Measurements from ENCODE around the gene RPH3AL.

Gene RPH3AL

GRCh38 chr17:296906-297690 lies 55.5 kb downstream of the RPH3AL start:
- no peak for DNase-seq

GRCh38 chr17:296379-296778 lies 56.2 kb downstream of the RPH3AL start:
- no peak for DNase-seq

DNA sequence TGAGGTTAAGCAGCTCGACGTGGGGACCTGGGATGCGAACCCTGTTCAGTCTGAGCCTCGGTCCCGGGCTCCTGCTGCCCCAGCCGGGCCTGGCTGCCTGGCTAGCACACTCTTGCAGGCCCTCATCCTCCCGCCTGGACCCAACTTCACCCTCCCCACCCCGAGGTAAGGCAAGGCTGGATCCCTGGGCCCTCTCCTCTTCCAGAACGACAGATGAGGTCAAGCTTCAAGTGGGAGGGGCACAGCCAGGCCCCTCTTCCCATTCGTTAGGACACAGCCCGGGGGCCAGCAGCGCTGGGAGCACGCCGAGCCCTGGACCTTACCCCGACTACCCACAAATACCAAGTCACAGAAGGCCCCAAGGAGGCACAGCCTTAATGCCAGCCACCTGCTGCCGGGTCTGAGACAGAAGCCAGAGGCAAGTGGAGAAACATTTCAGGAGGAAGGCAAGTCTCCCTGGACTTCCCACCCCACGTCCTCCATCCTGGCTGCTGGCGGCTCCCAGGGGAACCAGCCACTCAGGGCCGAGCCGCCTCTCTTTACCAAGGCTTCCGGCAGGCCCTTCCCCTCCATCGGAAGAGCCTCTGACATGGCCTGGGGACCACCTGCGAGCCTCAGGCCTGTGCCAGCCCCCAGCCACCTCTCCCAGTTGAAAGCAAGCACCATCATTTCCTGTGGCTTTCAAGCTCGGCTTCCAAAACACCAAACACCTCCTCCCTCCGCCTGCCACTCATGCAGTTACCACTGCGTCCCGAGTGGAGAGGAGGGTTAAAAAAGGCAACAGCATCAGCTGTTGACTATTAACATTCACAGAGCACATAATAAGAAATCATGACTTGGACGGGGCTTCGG lies 59.9 kb downstream of the RPH3AL start:
- DNase-seq: no peak

DNA sequence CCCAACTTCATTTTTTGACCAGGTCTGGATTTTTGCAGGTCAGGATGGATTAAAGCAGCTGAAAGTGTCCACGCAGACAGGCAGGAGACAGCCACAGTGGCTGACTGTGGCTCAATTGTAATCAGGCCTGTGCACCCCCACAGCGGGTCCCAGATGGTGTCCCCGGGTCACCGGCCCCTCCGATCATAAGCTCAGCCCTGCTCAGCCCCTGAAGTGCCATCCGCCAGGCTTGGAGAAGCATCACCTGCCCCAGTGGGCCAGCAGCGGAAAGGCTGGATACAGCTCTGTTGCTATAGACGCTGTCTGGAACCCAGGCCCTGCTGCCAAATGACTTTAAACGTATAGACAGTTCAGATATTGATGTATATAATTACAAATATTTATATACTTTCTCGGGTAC lies 60.6 kb downstream of the RPH3AL start:
- no peak for DNase-seq

GRCh38 chr17:291587-291986 lies 61.0 kb downstream of the RPH3AL start:
- no peak for DNase-seq

GRCh38 chr17:290626-291025 lies 62.0 kb downstream of the RPH3AL start:
- no peak for DNase-seq

- DNase-seq: no peak
Measured at GRCh38 chr17:290121-290521, 62.5 kb downstream of the RPH3AL start.

- no peak for DNase-seq
Measured at GRCh38 chr17:289409-289808, 63.2 kb downstream of the RPH3AL start.

GRCh38 chr17:288802-289356 lies 63.7 kb downstream of the RPH3AL start:
- no peak for DNase-seq

GRCh38 chr17:286571-286970 lies 66.0 kb downstream of the RPH3AL start:
- DNase-seq: no peak

- DNase-seq: no peak
Measured at GRCh38 chr17:285751-286422, 66.7 kb downstream of the RPH3AL start.

- no peak for DNase-seq
Measured at GRCh38 chr17:284676-285355, 67.8 kb downstream of the RPH3AL start.

- DNase-seq: no peak
Measured at GRCh38 chr17:283911-284675, 68.5 kb downstream of the RPH3AL start.

GRCh38 chr17:282912-283882 lies 69.4 kb downstream of the RPH3AL start:
- no peak for DNase-seq

- no peak for DNase-seq
Measured at GRCh38 chr17:282000-282911, 70.4 kb downstream of the RPH3AL start.

DNA sequence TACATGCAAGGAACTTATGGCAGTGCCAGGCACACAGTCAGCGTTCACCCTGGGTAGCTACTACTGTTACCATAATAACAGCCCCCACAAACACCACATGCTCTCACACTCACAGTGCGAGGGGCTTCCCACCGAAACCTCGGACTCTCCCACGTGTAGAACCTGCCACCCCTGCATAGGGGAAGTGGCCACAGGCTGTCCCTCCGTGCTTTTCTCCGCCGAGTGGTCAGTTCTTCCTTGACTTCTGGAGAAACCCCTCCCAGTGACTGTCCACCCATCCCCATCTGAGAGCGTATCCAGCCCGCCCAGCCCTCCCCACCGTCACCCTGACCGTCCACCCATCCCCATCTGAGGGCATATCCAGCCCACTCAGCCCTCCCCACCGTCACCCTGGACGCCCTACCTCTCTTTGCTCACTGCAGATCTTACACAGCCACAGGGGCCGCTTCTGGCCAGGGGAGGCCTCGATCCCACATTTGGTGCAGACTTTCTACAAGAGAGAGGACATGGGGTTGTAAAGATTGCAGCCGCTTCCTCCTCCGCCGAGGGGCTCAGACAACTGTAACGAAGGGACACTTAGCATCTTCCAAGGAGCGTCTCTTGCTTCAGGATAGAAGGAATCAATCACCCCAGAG lies 71.1 kb downstream of the RPH3AL start:
- no peak for DNase-seq

GRCh38 chr17:280901-281300 lies 71.7 kb downstream of the RPH3AL start:
- DNase-seq: no peak

GRCh38 chr17:280216-280615 lies 72.4 kb downstream of the RPH3AL start:
- no peak for DNase-seq

DNA sequence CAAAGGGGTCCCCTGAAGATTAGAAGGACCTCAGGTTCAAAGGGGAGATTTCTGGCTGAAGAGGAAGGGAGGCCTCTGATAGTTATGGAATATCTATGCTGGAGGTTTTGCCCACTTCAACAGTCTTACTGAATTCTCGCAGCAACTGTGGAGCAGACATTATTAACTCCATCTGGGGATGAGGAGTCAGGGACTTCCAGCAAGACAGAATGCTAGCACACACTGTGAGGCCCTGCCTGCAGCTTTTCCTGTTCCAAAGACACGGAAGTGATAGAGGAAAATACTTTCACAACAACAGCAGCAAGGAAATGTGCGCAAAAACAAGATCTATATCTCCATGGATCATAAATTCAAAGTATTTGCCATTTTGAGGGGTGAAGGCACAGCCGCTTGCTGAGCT lies 72.8 kb downstream of the RPH3AL start:
- no peak for DNase-seq
